Measurements from ENCODE around the gene SWI5.
"Not testable (repeated sequence)": the region's sequence is repeated elsewhere in the genome, so short reads cannot be mapped to it uniquely, and the experiment has no call there.

SWI5 gene

DNA sequence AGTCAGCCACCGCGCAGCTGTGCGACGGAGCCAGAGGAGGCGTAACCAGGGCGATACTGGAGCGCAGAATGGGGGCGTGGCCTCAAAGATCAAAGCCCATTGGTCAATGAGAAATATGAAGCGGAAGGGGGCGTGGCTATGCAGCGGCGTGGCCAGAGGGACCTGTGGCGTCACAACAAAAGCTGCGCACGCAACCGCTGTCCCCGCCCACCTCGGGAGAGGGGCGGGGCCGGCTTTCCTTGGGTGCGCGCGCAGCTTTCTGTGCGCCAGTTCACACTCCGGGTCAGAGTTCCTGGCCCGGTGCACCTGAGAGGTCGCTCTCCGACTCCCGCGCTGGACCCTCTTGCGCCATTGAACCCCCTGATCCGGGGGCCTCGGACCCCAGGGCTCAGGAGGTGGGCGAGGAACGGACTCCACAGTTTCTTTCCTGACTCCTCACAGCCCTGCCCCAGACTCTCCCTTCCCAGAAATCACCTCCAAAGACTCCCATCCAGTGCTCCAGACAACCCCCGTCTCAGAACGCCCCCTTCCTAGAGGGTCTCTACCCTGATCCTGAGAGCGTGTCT is at the start of gene SWI5:
TSS of gene SWI5 (plus strand) at position 269 of the 566 bp plus-strand sequence.
- DNase-seq = peak; percentile 98 to 100

DNA sequence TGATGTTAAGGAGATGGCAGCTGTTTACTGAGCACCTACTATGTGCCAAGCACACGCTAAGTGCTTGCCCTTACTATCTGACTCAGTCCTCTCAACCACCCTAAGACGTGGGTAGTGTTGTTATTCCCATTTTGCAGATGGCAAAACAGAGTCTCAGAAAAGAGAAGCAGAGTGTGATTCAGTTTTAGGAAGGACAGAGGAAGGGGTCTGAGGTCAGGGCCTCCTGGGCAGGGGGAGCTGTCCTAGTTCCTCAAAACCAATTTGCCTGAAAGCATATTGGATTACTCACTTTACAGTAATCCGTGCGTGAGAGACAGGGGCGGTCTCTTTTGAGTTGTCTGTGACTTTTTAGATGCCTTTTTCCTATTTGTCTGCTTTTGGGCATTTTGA is 49.7 kb upstream of the SWI5 start:
- DNase-seq = peak; percentile 25 to 39

DNA sequence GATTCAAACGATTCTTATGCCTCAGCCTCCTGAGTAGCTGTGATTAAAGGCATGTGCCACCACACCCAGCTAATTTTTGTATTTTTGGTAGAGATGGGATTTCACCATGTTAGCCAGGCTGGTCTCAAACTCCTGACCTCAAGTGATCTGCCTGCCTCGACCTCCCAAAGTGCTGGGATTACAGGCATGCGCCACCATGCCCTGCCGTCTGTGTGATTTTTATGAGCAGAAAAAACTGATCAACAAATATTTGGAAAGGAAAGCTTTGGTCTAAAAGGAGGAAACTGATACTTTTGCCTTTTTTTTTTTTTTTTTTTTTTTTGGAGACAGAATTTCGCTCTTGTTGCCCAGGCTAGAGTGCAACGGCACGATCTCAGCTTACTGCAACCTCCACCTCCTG is 45.2 kb upstream of the SWI5 start:
- DNase-seq = not testable (repeated sequence)

DNA sequence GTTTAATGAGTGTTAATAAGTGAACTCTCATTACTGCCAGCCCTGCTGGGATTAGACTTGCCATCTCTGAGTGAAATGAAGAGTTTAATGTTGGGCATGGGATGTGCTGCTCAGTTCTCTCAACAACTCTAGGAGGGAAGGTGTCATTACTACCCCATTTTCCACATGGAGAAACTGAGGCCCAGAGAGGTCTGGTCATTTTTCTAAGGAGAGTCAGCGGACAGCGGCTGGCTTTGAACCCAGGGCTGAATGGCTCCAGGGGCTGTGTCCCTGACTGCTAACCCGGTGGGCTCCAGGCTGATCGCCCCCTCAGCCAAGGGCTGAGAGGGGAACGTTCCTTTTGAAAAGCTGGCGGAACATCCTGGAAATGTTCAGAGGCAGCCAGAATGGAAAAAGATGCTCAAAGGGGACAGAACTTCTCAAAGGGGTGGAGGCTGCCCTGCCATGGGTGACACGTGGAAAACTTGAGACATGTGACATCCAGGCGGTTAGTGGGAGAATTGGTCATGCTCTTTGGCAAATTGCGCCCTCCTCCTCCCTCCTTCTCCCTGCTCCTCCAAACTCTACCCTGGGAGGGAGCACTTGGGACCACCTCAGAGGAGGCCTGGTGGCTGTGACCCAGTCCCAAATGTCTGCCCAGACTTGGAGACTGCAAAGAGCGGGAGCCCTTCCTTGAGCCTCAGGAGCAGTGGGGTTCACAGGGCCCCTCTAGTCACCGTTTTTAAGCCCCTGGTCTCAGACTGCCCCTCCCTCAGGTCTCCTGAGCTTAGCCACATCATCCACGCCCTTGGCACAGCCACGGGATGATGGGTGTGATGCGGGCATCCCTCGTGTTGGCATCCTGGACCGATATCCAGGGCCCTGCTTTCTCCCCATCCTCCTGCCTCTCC is 44.2 kb upstream of the SWI5 start:
- DNase-seq = no peak

DNA sequence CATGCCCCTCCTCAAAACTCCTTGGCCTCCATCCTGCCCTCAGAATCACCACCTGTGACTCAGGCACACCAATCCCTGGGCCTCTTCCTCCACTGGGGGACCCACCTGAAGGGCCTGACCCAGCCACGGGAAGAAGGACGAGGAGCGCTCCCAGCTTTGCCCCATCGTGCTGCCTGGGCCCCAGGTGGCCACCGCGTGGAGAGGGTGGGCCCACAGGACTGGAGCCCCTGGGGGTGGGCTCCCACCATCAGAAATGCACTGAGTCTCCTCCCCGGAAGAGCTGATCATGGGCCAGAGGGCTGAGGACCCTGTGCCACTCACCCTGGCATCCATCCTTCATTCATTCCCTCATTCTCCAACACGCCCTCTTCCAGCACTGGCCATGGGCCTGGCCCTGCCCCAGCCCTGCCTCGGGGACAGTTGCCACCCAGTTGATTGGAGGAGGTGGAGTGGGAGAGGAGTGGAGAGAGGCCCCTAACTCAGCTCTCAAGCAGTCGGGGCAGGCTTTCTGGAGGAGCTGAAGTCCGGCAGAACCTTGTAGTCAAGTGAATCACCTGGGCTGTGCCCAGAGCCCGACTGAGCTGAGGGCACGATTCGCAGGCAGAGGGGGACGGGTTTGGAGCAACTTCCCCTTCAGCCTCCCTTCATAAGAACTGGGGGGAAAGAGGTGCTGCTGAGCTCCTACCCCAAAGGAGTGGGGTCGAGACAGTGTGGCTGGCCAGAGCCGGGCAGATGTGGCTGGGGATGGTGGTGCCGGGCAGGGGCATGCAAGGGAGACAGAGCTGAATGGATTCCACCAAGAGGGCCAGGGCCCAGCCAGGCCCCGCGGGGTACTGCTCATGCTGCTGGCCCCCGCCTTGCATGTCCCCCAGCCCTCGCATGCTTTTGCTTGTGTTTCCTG is 43.3 kb upstream of the SWI5 start:
- DNase-seq = no peak

DNA sequence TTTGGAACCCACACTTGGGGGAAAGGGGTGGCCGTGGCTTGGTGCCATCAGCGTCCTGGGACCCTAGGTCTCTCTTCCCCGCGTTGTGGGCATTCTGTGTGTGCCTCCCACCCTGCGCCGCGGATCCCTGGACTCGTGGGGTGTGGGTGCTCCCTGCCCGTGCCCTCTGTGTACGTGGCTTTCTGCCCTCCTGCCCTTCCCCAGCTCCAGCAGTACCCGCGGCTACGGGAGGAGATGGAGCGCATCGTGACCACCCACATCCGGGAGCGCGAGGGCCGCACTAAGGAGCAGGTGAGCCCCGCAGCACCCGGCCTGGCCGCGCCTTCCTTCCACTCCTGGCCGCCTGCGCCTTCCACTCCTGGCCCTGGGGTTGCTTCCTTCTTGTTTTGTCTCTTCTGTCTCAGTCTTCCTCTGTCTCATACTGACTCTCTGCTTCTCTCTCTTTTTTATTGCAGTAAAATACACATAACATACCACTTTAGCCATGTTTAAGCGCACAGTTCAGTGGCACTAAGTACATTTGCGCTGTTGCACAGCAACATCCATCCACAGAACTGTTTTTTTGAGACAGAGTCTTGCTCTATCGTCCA is 42.2 kb upstream of the SWI5 start:
- no peak for DNase-seq

DNA sequence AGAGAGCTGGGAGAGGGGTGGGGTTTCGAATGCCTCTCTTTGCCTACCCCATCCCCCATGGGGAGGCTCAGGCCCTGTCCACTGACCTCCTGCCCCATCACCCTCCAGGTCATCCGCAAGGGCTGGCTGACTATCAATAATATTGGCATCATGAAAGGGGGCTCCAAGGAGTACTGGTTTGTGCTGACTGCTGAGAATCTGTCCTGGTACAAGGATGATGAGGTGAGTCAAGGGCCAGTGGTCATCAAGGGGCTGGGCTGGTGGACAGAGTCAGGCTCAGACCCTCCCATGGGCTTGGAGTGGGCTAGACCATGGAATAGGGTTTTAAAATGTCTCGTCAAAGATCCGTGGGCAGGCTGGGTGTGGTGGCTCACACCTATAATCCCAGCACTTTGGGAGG is 34.0 kb upstream of the SWI5 start:
- no peak for DNase-seq

DNA sequence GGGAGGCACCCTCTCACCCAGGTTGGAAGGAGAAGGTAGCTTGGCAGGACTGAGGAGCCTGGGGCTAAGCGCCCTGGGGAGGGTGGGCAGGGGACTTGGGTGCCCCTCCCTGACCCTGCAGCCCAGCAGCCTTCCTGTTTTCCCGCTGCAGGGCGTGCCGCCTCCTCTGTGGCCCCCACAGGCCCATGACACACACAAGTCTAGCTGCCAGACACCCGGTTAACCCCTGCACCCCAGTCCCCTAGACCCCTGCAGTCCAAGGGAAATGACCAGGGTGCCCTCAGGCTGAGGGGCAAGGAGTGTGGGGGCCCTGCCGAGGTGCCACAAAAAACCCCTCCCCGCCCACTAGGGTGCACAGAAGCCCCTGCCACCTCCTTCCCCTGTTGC is 33.3 kb upstream of the SWI5 start:
- no peak for DNase-seq

DNA sequence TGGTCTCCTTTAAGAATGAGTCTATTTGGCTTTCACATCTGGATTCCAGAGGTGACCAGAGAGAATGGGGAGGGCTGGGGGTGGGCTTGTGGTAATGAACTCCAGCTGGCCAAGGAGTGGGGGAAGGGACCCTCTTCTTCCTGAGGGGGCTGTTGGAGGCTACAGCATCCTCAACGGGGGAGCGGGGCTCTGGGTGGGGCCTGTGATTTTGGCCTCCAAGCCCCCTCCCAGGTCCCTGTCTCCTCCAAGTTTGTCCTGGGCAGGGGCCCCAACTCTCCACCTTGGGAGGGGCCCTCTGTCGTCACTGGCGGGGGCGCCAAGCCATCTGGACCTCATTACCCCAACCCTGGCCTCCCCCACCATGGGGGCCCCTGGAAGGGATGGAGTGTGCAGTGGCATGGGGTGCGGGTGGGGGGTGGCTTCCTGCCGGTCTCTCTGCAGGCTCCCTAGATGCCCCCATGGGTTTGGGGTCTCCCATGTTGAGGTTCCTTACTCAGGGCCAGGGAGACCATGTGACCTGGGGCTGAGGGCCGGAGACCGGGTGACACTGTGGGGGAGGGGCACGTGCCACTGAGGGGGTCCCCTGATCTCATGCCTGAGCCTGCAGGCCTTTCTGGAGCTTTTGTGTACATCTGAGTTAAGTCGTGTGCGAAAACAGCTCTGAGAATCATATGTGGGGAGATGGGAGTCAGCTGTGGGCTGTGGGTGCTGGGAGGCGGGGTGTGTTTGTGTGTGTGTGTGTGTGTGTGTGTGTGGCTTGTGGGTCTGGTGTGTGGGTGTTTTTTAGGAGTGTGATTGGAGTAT is 32.7 kb upstream of the SWI5 start:
- no peak for DNase-seq

DNA sequence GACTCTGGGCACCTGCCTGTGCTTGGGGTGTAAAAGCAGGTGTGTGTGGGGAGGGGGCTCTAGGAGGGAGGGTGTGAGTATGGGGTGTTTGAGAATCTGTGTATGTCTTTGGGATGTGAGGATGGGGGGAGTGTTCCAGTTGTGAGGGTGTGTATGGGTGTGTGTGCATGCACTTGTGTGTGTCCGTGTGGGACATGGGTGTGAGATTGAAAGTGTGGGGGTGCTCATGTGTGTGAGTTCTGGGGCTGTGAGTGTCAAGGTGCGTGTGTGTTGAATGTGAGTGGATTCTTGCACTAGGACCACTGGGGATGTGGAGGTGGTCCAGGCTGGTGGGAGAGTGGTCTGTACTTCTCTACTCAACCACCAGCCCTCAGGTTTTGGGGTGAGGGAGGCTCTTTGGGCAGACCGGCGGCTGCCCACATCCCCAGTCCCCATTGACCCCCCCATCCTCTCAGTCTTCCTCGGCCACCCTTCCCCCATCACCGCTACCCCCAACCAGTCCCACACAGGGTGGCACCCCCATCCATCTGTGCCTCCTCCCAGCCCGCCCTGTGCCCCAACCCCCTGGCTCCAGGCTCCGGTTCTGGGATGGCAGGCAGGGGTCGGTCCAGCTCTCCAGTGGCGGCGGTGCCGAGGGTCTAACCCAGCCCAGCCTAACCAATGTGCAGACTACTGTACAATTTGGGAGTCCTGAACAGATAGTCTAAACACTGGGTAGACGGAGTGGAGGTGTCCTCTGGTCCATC is 31.8 kb upstream of the SWI5 start:
- DNase-seq = no peak

DNA sequence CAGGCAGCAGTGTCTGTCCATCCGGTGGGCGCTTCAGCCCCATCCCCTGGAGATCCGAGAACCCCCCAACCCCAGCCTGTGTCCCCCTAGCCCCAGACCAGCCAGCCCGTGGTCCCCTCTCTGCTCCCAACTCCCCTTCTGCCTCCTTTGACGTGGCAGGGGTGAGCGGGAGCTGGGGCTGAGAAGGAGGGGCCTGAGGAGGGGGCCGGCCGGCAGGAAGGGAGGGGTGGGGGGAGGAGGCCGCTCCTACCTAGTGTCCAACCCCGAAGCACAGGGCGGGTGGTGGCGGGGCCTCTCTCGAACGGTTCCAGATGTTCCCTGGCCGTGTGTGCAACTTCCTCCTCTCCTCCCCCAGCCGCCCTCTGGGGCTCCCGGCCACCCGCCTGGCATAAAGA is 31.2 kb upstream of the SWI5 start:
- DNase-seq = peak; percentile 11 to 36

DNA sequence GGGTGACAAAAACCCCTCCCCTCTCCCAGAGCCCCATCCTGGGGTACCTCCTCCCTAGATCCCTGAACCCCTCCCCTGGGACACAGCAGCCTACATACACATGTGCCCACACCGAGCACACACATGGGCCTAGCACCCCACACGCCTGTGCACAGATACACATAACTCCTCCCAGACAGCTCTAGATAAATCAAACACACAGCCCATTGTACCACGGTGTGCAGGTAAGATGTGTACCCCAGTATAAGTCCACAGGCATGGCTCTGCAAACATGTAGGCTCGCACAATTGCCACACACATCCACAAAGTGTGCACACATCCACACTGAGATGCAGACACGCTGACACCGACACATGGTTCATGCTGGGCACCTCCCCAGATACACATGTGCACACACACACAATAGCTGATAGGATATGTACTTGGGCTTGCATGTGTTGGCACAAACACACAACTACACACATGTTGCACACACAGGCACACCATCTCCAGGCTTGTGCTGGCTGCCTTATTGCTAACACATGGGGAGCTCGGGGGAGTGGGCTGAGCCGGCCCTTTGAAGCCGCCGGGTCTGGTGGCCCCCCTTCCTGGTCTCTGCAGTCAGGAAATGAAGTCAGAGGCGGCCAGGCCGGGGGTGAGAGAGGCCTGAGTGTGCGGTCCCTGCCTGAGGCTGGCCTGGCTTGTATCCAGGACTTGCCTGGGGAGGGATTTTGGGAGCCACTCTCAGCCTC is 30.5 kb upstream of the SWI5 start:
- DNase-seq = peak in 1 of 2 donors; percentile 10

DNA sequence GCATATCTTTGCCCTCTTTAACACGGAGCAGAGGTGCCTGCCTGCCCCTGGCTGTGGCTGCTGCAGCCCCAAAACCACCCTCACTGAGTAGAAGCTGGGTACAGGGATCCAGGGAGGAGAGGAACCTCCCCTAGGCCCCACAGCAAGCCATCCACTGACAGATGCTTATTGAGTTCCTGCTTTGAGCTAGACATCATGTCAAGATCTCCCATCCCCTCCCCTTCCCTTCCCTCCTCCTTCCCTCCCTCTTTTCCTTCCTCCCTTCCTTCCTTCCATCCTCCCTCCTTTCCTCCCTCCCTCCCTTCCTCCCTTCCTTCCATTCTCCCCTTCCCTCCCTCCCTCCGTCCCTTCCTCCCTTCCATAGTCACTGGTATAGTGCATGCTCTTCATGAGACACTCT is 29.6 kb upstream of the SWI5 start:
- DNase-seq = no peak

DNA sequence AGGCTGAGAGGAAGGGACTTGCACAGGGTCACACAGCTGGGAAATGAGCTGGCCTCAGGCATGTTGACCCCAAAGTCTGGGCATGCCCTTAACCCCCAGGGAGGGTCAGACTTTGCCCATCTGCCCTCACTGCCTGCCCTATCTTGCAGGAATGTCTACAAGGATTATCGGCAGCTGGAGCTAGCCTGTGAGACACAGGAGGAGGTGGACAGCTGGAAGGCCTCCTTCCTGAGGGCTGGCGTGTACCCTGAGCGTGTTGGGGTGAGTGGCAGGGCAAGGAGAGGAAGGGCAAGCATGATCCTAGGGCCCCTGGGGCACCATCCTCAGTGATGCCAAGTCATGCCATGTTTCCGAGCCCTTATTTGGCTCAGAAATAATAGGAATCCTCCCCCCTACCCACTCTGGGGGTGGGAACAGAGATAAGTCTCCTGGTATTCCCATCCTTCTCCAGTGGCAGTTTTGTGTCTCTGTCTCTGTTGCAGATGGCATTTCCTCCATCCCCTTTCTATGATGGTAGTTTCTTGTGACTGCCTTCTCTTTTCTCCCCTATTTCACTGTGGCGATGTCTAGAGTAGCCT is 28.8 kb upstream of the SWI5 start:
- no peak for DNase-seq

DNA sequence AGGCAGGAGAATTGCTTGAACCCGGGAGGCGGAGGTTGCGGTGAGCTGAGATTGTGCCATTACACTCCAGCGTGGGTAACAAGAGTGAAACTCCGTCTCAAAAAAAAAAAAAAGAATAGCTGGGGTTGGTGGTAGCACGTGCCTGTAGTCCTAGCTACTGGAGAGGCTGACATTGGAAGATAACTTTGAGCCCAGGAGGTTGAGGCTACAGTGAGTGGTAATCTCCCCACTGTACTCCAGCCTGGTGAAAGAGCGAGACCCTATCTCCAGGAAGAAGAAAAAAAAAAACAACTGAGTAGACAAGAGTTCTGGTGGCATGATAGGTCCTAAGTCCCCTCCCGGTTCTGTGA is 26.5 kb upstream of the SWI5 start:
- DNase-seq = no peak

DNA sequence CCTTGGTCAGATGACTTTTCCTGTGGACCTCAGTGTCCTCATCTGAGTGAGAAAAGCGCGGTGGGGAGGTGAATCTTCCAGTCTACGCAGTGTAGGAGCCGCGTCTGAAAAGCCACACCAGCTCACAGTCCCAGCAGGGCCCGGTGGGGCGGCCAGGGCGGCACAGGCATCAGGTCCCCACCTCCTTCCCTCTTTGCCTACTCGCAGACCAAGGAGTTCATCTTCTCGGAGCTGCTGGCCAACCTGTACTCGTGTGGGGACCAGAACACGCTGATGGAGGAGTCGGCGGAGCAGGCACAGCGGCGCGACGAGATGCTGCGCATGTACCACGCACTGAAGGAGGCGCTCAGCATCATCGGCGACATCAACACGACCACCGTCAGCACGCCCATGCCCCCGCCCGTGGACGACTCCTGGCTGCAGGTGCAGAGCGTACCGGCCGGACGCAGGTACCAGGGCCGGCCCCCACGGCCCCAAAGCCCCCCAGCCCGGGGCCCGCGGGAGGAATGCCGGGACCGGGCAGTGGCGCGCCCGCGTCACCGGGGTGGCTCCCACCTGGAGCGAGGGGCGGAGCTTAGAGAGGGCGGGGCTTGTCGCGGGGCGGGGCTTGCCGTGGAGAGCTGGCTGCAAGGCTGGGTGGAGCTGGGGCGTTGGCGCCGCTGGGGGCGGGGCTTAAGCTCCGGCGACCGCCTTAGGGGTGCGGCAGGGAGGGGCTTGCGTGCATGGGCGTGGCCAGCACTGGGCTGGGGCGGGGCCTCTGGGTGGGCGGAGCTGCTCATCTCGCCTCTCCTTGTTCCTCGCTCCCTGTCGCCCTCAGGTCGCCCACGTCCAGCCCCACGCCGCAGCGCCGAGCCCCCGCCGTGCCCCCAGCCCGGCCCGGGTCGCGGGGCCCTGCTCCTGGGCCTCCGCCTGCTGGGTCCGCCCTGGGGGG is 25.9 kb upstream of the SWI5 start:
- DNase-seq = peak; percentile 74 to 93

DNA sequence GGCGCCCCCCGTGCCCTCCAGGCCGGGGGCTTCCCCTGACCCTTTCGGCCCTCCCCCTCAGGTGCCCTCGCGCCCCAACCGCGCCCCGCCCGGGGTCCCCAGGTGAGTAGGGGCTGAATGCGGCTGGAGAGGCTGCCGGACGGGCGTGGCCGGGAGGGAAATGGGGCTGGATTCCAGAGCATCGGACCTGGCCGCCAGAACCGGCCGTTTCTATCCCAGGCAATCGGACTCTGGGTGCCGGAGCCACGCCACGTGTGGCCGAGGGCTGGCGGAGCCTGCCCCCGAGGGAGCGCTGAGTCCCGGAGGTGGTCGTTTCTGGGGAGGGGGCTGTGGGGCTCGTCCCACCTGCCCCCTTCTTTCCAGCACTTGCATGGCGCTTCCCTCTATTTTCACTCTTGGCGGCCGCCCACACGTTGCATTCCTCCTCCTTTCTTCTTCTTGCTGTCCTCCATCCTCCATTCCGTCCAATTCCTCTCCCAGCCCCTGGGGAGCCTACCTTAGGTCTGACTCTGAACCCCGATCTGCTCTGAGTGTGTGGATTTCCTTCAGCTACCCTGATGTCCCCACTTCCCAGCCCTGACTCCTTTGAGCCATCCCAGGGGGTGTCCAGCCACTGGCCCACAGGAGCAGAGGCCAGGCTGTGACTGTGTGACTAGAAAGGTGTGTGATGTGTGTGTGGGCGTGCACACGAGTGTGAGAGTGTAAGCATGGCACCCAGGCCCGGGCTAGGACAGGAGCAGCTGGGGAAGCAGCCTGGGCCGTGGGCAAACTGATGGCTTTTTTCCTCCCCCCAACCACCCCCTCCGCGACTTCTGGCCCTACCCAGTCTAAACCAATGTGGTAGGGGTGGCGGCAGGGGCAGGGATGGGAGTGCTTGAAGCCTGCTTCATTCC is 25.0 kb upstream of the SWI5 start:
- DNase-seq = no peak

DNA sequence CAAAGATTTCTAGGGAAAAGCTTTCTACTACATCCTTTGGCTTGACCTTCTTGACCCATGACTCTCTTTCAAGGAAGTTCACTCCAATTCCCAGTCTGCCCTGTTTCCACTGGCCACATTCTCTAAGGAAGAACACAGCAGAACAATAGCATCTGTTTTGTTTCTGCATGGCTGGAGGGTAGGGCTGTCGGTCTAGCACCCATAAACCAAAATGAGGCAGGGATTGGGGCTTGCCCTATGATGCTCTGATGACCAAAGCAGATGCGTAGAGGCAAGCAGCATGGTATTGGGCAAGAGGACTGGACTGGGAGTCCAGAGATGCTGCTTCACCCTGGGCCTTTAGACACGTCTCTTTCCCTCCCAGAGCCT is 24.4 kb upstream of the SWI5 start:
- DNase-seq = no peak

Measured in inflammatory macrophage treated with lipopolysaccharide for 1 hour (primary cell).